Loucy (cell line): Measurements from ENCODE around the gene TMEM132E.

Source experiments
- H2AFZ ChIP-seq: fragments of 200-600 bp; sonication (generic); 2 replicates; pipeline ENCODE4 v1.6.0; 2016; ENCODE audit warnings: antibody characterized with exemption, mild to moderate bottlenecking, low read length, moderate library complexity
- H3F3A ChIP-seq: fragments of 200-600 bp; 2 replicates; pipeline ENCODE4 v1.6.0; 2016; ENCODE audit warnings: antibody characterized with exemption, low read depth, mild to moderate bottlenecking
- H3K27me3 ChIP-seq: fragments of 200-600 bp; sonication (generic); 2 replicates; pipeline ENCODE4 v1.6.1; 2014; ENCODE audit warnings: low read length, mild to moderate bottlenecking; ENCODE audit not compliant: insufficient read depth, poor library complexity, severe bottlenecking
- H3K36me3 ChIP-seq: fragments of 200-600 bp; sonication (generic); 2 replicates; pipeline ENCODE4 v1.6.1; 2016; ENCODE audit warnings: low read length; ENCODE audit not compliant: insufficient read depth
- H3K4me1 ChIP-seq: fragments of 200-600 bp; sonication (generic); 2 replicates; pipeline ENCODE4 v1.5.1; 2014; ENCODE audit warnings: low read length, mild to moderate bottlenecking; ENCODE audit not compliant: insufficient read depth, poor library complexity, severe bottlenecking
- H3K4me2 ChIP-seq: fragments of 200-600 bp; sonication (generic); 2 replicates; pipeline ENCODE4 v1.6.0; 2014; ENCODE audit warnings: antibody characterized with exemption, low read length, low read depth, mild to moderate bottlenecking; ENCODE audit not compliant: poor library complexity, severe bottlenecking
- H3K4me3 ChIP-seq: fragments of 200-600 bp; sonication (generic); 2 replicates; pipeline ENCODE4 v1.5.1; 2014; ENCODE audit warnings: low read length, mild to moderate bottlenecking, mixed read lengths; ENCODE audit not compliant: poor library complexity, severe bottlenecking
- H3K79me2 ChIP-seq: fragments of 200-600 bp; sonication (generic); 2 replicates; pipeline ENCODE4 v1.6.1; 2014; ENCODE audit warnings: low read length; ENCODE audit not compliant: insufficient read depth
- H3K9ac ChIP-seq: fragments of 200-600 bp; sonication (generic); 2 replicates; pipeline ENCODE4 v1.6.0; 2014; ENCODE audit warnings: mild to moderate bottlenecking, low read depth, low read length, moderate library complexity; ENCODE audit not compliant: poor library complexity, severe bottlenecking
- H3K9me2 ChIP-seq: fragments of 200-600 bp; sonication (generic); replicated peaks from 2 replicates; pipeline ENCODE4 v1.6.1; 2016; ENCODE audit warnings: low read depth, low read length, mixed read lengths
- H3K9me3 ChIP-seq: fragments of 200-600 bp; sonication (generic); 2 replicates; pipeline ENCODE4 v1.6.1; 2014; ENCODE audit warnings: mild to moderate bottlenecking, antibody characterized with exemption, low read length, low read depth; ENCODE audit not compliant: insufficient read depth
- H4K20me1 ChIP-seq: fragments of 200-600 bp; sonication (generic); 2 replicates; pipeline ENCODE4 v1.6.0; 2014; ENCODE audit warnings: antibody characterized with exemption, low read length, mild to moderate bottlenecking; ENCODE audit not compliant: insufficient read depth, poor library complexity, severe bottlenecking
- EZH2phosphoT487 ChIP-seq: fragments of 200-600 bp; IDR thresholded peaks from 2 replicates; pipeline ENCODE4 v1.6.1; 2018; ENCODE audit warnings: antibody characterized with exemption, mild to moderate bottlenecking, moderate library complexity, borderline replicate concordance
- TF ChIP-seq, protein P1 (sequence below): fragments of 200-600 bp; sonication (generic); conservative IDR thresholded peaks from 2 replicates; pipeline ENCODE4 v1.5.1; 2014; ENCODE audit warnings: mild to moderate bottlenecking, antibody characterized with exemption, low read length

The TMEM132E gene, protein sequence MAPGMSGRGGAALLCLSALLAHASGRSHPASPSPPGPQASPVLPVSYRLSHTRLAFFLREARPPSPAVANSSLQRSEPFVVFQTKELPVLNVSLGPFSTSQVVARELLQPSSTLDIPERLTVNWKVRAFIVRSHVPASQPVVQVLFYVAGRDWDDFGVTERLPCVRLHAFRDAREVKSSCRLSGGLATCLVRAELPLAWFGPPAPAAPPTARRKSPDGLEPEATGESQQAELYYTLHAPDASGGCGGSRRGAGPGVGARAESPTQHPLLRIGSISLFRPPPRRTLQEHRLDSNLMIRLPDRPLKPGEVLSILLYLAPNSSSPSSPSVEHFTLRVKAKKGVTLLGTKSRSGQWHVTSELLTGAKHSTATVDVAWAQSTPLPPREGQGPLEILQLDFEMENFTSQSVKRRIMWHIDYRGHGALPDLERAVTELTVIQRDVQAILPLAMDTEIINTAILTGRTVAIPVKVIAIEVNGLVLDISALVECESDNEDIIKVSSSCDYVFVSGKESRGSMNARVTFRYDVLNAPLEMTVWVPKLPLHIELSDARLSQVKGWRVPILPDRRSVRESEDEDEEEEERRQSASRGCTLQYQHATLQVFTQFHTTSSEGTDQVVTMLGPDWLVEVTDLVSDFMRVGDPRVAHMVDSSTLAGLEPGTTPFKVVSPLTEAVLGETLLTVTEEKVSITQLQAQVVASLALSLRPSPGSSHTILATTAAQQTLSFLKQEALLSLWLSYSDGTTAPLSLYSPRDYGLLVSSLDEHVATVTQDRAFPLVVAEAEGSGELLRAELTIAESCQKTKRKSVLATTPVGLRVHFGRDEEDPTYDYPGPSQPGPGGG (N-terminal part only)

DNA sequence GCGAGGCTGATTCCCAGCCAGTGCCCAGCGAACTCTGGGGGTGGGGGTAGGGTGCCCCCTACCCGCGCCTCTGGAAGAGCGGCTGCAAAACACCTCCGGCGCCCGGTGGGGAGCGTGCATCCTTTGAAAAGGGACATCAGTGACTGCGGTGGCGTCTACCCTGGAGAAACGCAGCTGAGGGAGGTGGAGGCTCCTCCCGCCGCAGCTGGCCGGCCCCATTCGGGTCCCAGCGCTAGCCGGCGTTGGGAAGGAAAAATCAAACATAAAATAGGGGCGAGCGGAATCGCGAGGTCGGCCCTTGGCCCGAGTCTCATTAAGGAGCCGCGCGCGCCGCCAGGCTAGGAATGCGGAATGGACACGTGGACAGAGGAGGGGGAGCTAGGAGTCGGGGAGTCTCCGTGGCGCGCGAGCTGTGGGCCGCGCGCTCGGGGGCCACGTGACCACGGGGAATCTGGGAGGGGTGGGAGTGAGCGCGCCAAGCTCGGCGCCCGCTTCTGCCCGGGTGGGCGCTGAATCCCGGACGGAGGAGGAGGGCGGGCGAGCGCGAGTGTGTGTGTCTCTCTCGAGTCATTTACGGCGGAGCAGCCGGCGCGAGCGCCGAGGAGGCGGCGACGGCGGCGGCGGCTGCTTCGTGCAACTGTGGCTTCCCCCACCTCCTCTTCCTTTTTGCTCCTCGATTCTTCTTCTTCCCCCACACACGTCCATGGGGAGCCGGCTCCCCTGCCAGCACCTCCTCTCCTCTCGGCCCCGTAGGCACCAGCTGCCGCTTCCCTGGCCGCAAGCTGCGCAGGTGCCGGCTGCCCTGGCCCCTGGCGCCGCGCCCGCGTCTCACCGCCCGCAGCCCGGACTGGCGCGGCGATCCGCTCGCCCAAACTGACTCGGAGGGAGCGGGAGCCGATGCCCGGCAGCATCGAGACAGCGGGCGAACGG, at the start of gene TMEM132E:
TMEM132E (plus strand) TSS at position 566 of the 930 bp plus-strand sequence. CDS start 1,495 bp downstream, outside the sequence.
- Histone ChIP-seq H3F3A (no peaks in the 10 kb centered on the region), H4K20me1 (no peaks in the 10 kb centered on the region), H3K9me2 (no peaks in the 10 kb centered on the region), H3K4me3 (no peak within 1 kb of the TSS), H3K4me1 (no peaks in the 10 kb centered on the region), H3K4me2 (no peak within 1 kb of the TSS), H3K9me3 (no peaks in the 10 kb centered on the region), H3K27me3 (no peaks in the 10 kb centered on the region), H2AFZ (no peak within 1 kb of the TSS), H3K79me2 (no peaks in the 10 kb centered on the region), H3K9ac (no peak within 1 kb of the TSS), H3K36me3 (no peaks in the 10 kb centered on the region)
- TF ChIP-seq EZH2phosphoT487: no peak
- TF ChIP-seq, protein P1, sequence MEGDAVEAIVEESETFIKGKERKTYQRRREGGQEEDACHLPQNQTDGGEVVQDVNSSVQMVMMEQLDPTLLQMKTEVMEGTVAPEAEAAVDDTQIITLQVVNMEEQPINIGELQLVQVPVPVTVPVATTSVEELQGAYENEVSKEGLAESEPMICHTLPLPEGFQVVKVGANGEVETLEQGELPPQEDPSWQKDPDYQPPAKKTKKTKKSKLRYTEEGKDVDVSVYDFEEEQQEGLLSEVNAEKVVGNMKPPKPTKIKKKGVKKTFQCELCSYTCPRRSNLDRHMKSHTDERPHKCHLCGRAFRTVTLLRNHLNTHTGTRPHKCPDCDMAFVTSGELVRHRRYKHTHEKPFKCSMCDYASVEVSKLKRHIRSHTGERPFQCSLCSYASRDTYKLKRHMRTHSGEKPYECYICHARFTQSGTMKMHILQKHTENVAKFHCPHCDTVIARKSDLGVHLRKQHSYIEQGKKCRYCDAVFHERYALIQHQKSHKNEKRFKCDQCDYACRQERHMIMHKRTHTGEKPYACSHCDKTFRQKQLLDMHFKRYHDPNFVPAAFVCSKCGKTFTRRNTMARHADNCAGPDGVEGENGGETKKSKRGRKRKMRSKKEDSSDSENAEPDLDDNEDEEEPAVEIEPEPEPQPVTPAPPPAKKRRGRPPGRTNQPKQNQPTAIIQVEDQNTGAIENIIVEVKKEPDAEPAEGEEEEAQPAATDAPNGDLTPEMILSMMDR: no peak

DNA sequence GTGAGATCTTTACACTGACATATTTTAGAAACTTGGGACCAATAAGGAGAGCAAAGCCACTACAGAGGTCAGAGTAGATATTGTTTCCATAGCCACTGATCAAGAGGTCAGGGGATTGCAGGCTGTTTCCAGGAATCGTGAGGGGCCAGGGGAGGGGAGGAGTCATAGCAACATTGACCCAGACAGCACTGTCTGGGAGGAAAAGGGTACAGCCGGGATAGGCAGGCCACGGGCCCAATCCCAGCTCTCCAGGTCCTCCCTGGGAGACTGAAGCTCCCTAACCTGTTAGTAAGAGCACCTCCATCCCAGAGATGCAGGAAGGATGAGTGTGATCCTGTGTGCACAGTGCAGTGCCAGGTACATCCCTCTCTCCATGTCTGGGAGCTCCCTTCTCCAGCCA, 48.5 kb upstream of the TMEM132E start:
- no peak overlapping the region for H3K4me2 ChIP-seq
- no peaks in the 10 kb centered on the region for H3K9me3 ChIP-seq
- H3F3A ChIP-seq: no peaks in the 10 kb centered on the region
- H3K27me3 ChIP-seq: no peaks in the 10 kb centered on the region
- no peak overlapping the region for H2AFZ ChIP-seq
- H3K4me1 ChIP-seq: no peaks in the 10 kb centered on the region
- H3K4me3 ChIP-seq: no peak overlapping the region
- no peaks in the 10 kb centered on the region for H3K36me3 ChIP-seq
- no peak overlapping the region for H3K9ac ChIP-seq
- no peaks in the 10 kb centered on the region for H3K79me2 ChIP-seq
- H4K20me1 ChIP-seq: no peaks in the 10 kb centered on the region
- TF ChIP-seq EZH2phosphoT487: no peak
- TF ChIP-seq, protein P1: no peak
- H3K9me2 ChIP-seq: no peaks in the 10 kb centered on the region
